GM12874 (cell line): Measurements from ENCODE around the gene KCNMA1.

ENCODE experiments used
- CTCF ChIP-seq: IDR thresholded peaks from 2 replicates; pipeline ENCODE4 v1.5.1; 2011; ENCODE audit warnings: low read depth, mild to moderate bottlenecking, control low read depth, low read length, moderate library complexity; ENCODE audit not compliant: insufficient read depth

Gene KCNMA1

GRCh38 chr10:77628906-77629730 is 8.5 kb downstream of the KCNMA1 start:
- TF ChIP-seq CTCF: no peak

- no peak for TF ChIP-seq CTCF
Observed at GRCh38 chr10:77626266-77626935, 11.2 kb downstream of the KCNMA1 start.

- no peak for TF ChIP-seq CTCF
Observed at GRCh38 chr10:77625379-77625778, 12.2 kb downstream of the KCNMA1 start.

- TF ChIP-seq CTCF: no peak
Observed at GRCh38 chr10:77622889-77623291, 14.7 kb downstream of the KCNMA1 start.

GRCh38 chr10:77620731-77621130 is 16.9 kb downstream of the KCNMA1 start:
- TF ChIP-seq CTCF: no peak

- no peak for TF ChIP-seq CTCF
Observed at GRCh38 chr10:77619964-77620703, 17.5 kb downstream of the KCNMA1 start.

GRCh38 chr10:77618117-77618516 is 19.5 kb downstream of the KCNMA1 start:
- no peak for TF ChIP-seq CTCF
